Esophagus squamous epithelium (tissue), 4 donors: ENCODE measurements around the gene PRR12.

ENCODE experiments used
- CTCF ChIP-seq, 6 experiments: fragments of 450-650 bp in 4 of 6; fragments of 200-600 bp in 2 of 6; sonication (generic) in 2 of 6; IDR thresholded peaks; one replicate each; pipeline ENCODE4 v1.5.1; 2016 to 2019; ENCODE audit warnings: antibody characterized with exemption in 6 of 6, mild to moderate bottlenecking in 4 of 6, moderate library complexity in 4 of 6
- POLR2A ChIP-seq, 4 donors: fragments of 450-650 bp; IDR thresholded peaks; one replicate each; pipeline ENCODE4 v1.6.1; 2017; ENCODE audit warnings: antibody characterized with exemption in 4 of 4, mild to moderate bottlenecking in 4 of 4, moderate library complexity in 3 of 4

GRCh38 chr19:49665351-49666119 lies 74.6 kb downstream of the PRR12 start, which contains the start of the genes BCL2L12 and IRF3:
- TF ChIP-seq CTCF (IDR thresholded peaks at IDR 0.05): peak in 2 of 6 experiments; percentile 2 to 50
- peak in 3 of 4 donors; percentile 54 to 85 (median 68) for TF ChIP-seq POLR2A (IDR thresholded peaks at IDR 0.05)
